Heart left ventricle (tissue), 13 donors: Measurements from ENCODE around the gene LRRC55.

Experiments used
- POLR2A ChIP-seq, 2 donors: fragments of 450-650 bp; IDR thresholded peaks; one replicate each; pipeline ENCODE4 v1.6.1; 2017; ENCODE audit warnings: antibody characterized with exemption in 2 of 2, mild to moderate bottlenecking in 2 of 2, moderate library complexity in 2 of 2
- TF ChIP-seq, protein P1 (sequence below), 12 donors: fragments of 200-600 bp; sonication (generic) in 4 of 12; IDR thresholded peaks; one replicate each; pipeline versions ENCODE4 v1.5.0 to v1.8.0; 2018 to 2022; ENCODE audit warnings: antibody characterized with exemption in 12 of 12, mild to moderate bottlenecking in 5 of 12
- donor health status: ischemic (EF 13 %, LVEDD 7.1; RV severe dilation, severe dysfunction).
- donor health status: DM: no; HTN: yes; CAD: no.
- donor health status: DM: no; HTN: no; CAD: no.
- donor health status: ischemic (EF 25% LVEDD 6.9; RV normal size, moderate dysfunction).
- donor health status: ischemic (EF 25% LVEDD 5.7; RV mildly dilated, moderate dysfunction).
- donor health status: ischemic (EF 35%, LVEDD 5.7; RV mildly dilated, moderate dysfunction).
- donor health status: nonischemic (EF 11% LVEDD 7.7; RV severe dilation, severe dysfunction).
- donor health status: DM: yes; HTN: yes; CAD: no.
- donor health status: PGD.
- donor health status: ischemic (EF 29% LVEDD 5.4; RV normal size, mild dysfunction).
- donor health status: nonischemic (EF 23%, LVEDD 6.1; RV moderate dilation, normal function).

DNA sequence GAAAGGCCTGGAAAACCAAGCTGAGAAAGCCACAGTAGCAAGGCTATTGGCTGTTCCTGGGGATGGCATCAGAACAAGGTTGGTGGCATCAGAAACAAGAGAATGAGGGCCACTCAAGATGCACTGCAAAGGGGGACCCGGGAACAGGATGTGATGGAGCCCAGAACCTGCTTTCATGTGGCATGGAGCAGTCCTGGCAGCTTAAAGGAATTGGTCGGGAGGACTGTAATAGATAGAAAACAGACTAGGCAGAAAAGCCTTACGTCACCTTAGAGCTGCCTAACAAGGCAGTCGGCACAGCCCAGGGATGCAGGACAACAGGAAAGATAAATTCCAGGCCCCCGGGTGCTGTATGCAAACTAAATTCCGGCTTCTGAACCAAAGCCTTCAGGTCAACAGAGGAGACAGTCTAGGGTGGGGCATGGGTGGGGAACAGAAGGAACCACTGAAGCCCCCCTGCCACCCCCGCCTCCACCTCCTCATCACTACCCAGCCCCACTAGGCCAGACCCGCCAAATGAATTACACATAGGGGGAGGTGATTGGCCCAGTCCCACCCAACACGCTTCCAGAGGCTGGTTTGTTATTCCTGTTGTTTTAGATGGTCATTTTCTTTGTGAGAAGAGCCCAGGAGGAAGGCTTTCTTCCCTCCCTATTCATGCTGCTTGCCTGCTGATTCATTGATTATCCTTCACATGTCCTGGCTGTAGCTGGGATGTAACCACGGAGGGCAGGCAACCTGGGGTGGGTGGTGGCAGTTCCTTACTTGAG is 25.7 kb upstream of the LRRC55 start:
- TF ChIP-seq, protein P1, sequence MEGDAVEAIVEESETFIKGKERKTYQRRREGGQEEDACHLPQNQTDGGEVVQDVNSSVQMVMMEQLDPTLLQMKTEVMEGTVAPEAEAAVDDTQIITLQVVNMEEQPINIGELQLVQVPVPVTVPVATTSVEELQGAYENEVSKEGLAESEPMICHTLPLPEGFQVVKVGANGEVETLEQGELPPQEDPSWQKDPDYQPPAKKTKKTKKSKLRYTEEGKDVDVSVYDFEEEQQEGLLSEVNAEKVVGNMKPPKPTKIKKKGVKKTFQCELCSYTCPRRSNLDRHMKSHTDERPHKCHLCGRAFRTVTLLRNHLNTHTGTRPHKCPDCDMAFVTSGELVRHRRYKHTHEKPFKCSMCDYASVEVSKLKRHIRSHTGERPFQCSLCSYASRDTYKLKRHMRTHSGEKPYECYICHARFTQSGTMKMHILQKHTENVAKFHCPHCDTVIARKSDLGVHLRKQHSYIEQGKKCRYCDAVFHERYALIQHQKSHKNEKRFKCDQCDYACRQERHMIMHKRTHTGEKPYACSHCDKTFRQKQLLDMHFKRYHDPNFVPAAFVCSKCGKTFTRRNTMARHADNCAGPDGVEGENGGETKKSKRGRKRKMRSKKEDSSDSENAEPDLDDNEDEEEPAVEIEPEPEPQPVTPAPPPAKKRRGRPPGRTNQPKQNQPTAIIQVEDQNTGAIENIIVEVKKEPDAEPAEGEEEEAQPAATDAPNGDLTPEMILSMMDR (IDR thresholded peaks at IDR 0.05) = no peak
- TF ChIP-seq POLR2A (IDR thresholded peaks at IDR 0.05) = no peak
